22Rv1 (cell line): Measurements from ENCODE around the gene C2orf76.

Experiments used
- H3K27ac ChIP-seq: fragments of 450-650 bp; 2 replicates; pipeline ENCODE4 v1.5.1; 2017
- CTCF ChIP-seq: fragments of 450-650 bp; IDR thresholded peaks from 2 replicates; pipeline ENCODE4 v1.5.1; 2017; ENCODE audit warnings: mild to moderate bottlenecking
- ZFX ChIP-seq: fragments of 450-650 bp; IDR thresholded peaks from 2 replicates; pipeline ENCODE4 v1.6.1; 2017; ENCODE audit warnings: antibody characterized with exemption, borderline replicate concordance

Gene C2orf76

GRCh38 chr2:119305497-119306195 lies 61.0 kb downstream of the C2orf76 start:
- TF ChIP-seq ZFX: no peak
- TF ChIP-seq CTCF: no peak
- no peak overlapping the region for H3K27ac ChIP-seq

- H3K27ac ChIP-seq: no peak overlapping the region
- TF ChIP-seq CTCF: no peak
- no peak for TF ChIP-seq ZFX
Measured at GRCh38 chr2:119304847-119305246, 61.8 kb downstream of the C2orf76 start.

DNA sequence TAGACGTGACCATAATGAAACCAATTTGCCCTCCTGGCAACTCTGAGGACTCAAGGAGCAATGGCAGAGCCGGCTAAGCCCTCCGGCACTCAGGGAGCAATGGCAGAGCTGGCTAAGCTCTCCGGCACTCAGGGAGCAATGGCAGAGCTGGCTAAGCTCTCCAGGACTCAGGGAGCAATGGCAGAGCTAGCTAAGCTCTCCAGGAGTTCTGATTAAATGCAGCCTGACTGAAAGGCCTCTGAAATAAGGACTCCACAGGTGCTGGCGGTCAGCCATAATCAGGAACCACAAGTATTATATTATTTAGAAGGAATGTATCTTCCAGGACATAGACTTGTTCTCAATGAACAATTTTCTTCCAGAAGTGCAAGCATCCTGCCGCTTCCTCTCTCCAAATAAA lies 65.2 kb downstream of the C2orf76 start:
- TF ChIP-seq CTCF (no peak), ZFX (no peak)
- H3K27ac ChIP-seq: no peak overlapping the region

DNA sequence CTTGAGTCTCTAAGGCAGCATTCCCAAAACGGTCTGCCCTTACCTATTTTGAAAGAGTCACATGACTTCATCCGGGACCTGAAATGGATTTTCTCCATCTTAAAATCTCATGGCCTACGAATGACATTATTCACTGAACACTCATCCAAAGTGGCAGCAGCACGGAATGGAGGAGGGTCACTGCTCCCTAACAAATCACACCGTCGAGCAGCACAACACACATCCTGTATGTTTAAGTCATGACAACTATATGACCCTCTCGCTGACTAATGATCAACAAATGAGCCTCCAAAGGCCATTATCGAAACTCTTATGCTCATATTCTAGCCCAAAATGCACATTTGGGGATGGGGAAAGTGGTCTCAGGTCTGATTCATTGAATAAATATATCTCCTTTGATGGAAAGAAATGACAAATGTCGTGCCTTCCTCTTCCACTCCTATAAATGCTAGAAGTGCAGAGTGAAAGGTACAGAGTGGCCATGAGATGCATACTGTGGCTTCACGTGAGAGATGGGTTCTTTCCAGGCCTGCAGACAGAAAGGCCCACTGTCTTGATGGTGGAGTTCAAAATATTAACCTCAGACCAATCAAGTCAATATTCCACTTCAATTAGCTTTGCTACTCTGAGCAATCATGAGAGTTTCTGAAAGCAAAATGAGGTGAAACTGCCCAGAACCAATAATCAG lies 70.8 kb downstream of the C2orf76 start:
- no peak overlapping the region for H3K27ac ChIP-seq
- TF ChIP-seq CTCF: no peak
- no peak for TF ChIP-seq ZFX

DNA sequence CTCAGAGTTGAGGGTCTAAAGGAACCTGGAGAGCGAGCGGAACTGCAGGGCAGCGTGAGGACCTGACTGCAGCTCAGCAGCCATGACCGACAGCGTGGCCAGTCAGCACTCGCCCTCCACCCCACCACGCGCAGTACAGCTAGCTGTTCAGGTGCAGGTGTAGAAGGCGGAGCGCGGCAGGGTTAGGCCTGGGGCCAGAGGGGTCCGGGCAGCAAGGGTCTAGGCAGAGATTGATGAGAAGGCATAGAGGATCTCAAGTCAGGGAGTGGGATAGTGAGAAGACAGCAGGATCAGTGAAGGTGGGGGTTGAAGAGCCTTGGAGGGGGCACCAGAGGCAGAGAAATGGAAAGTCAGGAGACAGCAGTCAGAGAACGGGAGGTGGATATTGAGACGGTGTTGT lies 72.0 kb downstream of the C2orf76 start:
- H3K27ac ChIP-seq: no peak overlapping the region
- TF ChIP-seq ZFX: no peak
- no peak for TF ChIP-seq CTCF

DNA sequence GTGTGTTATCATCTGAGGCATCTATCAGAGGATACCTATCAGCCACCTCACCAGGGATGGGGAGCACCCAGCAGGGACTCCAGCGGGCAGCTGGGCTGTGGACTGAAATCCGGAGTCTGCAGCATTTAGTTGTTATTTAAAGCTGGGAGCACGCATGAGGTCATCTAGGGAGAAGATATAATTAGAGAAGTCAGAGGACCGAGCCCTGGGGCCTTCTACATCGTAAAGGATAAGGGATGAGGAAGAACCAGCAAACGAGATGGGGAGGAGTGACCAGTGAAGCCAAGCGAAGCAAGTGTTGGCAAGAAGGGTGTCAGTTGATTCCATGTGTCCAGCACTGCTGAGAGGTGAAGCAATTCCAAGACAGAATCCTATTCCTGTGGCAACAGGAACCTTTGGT lies 72.7 kb downstream of the C2orf76 start:
- H3K27ac ChIP-seq: no peak overlapping the region
- TF ChIP-seq CTCF (no peak), ZFX (no peak)

DNA sequence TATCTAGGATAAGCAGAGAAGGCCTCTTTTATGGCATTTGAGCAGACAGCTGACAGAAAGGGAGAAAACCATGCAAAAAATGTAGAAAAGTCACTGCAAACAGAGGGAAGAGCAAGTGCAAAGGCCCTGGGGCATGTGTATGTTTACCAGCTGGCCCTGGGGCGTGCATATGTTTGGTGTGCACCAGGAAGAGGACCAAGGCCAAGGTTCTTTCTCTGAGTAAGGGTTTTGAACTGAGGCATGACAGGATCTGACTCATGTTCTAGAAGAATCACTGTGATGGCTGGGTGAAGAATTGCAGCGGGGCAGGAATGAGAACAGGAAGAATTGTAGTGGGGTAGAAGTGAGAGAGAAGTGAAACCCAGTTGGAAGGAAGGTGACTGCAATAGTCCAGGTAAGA lies 73.4 kb downstream of the C2orf76 start:
- H3K27ac ChIP-seq: no peak overlapping the region
- TF ChIP-seq ZFX: no peak
- no peak for TF ChIP-seq CTCF
